Stomach (tissue), 4 donors: ENCODE data around the gene RYR1.

Experiments
- CTCF ChIP-seq, 7 experiments: fragments of 450-650 bp in 4 of 7; fragments of 200-600 bp in 3 of 7; sonication (generic) in 3 of 7; IDR thresholded peaks; one replicate each; pipeline ENCODE4 v1.5.1; 2016 to 2019; ENCODE audit warnings: antibody characterized with exemption in 7 of 7, control low read depth in 2 of 7, mild to moderate bottlenecking in 1 of 7
- EP300 ChIP-seq: sonication (generic); formaldehyde crosslinking; IDR thresholded peaks from one replicate; pipeline ENCODE4 v1.6.1; 2017; ENCODE audit warnings: antibody characterized with exemption
- POLR2A ChIP-seq, 4 donors: fragments of 450-650 bp; IDR thresholded peaks; one replicate each; pipeline ENCODE4 v1.6.1; 2016; ENCODE audit warnings: antibody characterized with exemption in 4 of 4, control low read depth in 2 of 4, mild to moderate bottlenecking in 1 of 4, moderate library complexity in 1 of 4

- TF ChIP-seq CTCF (IDR thresholded peaks at IDR 0.05) (no peak), POLR2A (IDR thresholded peaks at IDR 0.05) (no peak), EP300 (no peak)
Observed at GRCh38 chr19:38563475-38563874, 130.0 kb downstream of the RYR1 start.
